IPS-18c (cell line): Measurements from ENCODE around the gene PRLR.

Experiments
- H3K4me3 ChIP-seq: 2 replicates; pipeline ENCODE4 v1.7.0; 2013; ENCODE audit warnings: low read depth, mild to moderate bottlenecking, low read length, moderate library complexity; ENCODE audit not compliant: insufficient read depth
- H3K9me3 ChIP-seq: one replicate; pipeline ENCODE4 v1.6.1; 2013; ENCODE audit warnings: mild to moderate bottlenecking, low read length, moderate library complexity; ENCODE audit not compliant: control insufficient read depth, insufficient read depth

Gene PRLR

GRCh38 chr5:35023391-35024178 is 206.7 kb downstream of the PRLR start:
- no peaks in the 10 kb centered on the region for H3K9me3 ChIP-seq
- H3K4me3 ChIP-seq = no peak overlapping the region

- Histone ChIP-seq H3K4me3 (no peak overlapping the region), H3K9me3 (no peaks in the 10 kb centered on the region)
Observed at GRCh38 chr5:35016174-35017051, 213.9 kb downstream of the PRLR start.

- no peaks in the 10 kb centered on the region for H3K9me3 ChIP-seq
- no peak overlapping the region for H3K4me3 ChIP-seq
Observed at GRCh38 chr5:35015063-35015462, 215.2 kb downstream of the PRLR start.

GRCh38 chr5:35012796-35013195 is 217.5 kb downstream of the PRLR start:
- Histone ChIP-seq H3K9me3 (no peaks in the 10 kb centered on the region), H3K4me3 (no peak overlapping the region)

GRCh38 chr5:35012365-35012764 is 217.9 kb downstream of the PRLR start:
- H3K4me3 ChIP-seq = no peak overlapping the region
- no peaks in the 10 kb centered on the region for H3K9me3 ChIP-seq

- H3K9me3 ChIP-seq = peaks cover 3% of the 10 kb centered on the region
- no peak overlapping the region for H3K4me3 ChIP-seq
Observed at GRCh38 chr5:35010676-35011075, 219.6 kb downstream of the PRLR start.

GRCh38 chr5:35009657-35010056 is 220.6 kb downstream of the PRLR start:
- H3K9me3 ChIP-seq = peaks cover 3% of the 10 kb centered on the region
- no peak overlapping the region for H3K4me3 ChIP-seq

- no peak overlapping the region for H3K4me3 ChIP-seq
- H3K9me3 ChIP-seq = peaks cover 3% of the 10 kb centered on the region
Observed at GRCh38 chr5:35009019-35009418, 221.3 kb downstream of the PRLR start.

- Histone ChIP-seq H3K4me3 (no peak overlapping the region), H3K9me3 (peaks cover 3% of the 10 kb centered on the region)
Observed at GRCh38 chr5:35004771-35005170, 225.5 kb downstream of the PRLR start.

- Histone ChIP-seq H3K4me3 (no peak overlapping the region), H3K9me3 (peaks cover 3% of the 10 kb centered on the region)
Observed at GRCh38 chr5:35004200-35004599, 226.1 kb downstream of the PRLR start.

- H3K9me3 ChIP-seq = peaks cover 3% of the 10 kb centered on the region
- H3K4me3 ChIP-seq = no peak overlapping the region
Observed at GRCh38 chr5:35003018-35003957, 227.0 kb downstream of the PRLR start.

- peaks cover 3% of the 10 kb centered on the region for H3K9me3 ChIP-seq
Observed at GRCh38 chr5:35002459-35002858, 227.8 kb downstream of the PRLR start.

GRCh38 chr5:35001842-35002241 is 228.4 kb downstream of the PRLR start:
- H3K9me3 ChIP-seq = no peaks in the 10 kb centered on the region
- no peak overlapping the region for H3K4me3 ChIP-seq

More at GRCh38 chr5:35002459-35002858, 227.8 kb downstream of the PRLR start:
- H3K4me3 ChIP-seq = no peak overlapping the region
